ENCODE results near the gene RTN1. TPM values are rescaled to one million over a fixed set of nuclear protein-coding genes. Genes with fewer than 3 reads are reported as not detected.

RTN1 gene
- polyA plus RNA-seq, 2 of the 4 experiments (the other 2 are of a cell fraction) = 0.09 TPM; not detected in 1

DNA sequence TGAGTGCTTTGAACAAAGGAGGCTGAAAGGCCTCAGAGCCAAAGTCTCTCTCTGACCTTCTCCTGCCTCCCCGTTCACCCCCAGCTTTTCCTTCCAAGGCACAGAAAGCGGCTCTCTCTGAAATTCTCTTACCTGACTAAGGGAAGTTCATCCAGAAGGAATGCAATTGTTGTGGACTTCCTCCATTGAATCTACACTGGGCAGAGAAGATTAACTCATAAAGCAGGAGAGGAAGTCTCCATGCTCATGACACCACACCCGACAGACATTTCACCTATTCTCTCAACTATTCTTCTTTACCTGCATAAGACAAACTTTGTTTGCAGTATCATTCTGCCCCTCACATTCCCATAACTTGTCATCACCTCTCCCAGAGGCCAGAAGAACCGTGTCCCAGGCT, 164.7 kb downstream of the RTN1 start:
- FAIRE-seq (no peak), DNase-seq (ENCODE audit: low read depth in 1 of 2, low spot score in 1 of 2) (no peak), ATAC-seq (no peak)
- H3K9me3 ChIP-seq = 0 out of 3 replicates have a peak, but pooled peaks cover 2% of the 10 kb centered on the region
- 13% methylated on average over 4 of the region's 4 CpGs for WGBS (ENCODE audit: missing lambda C conversion rate)
- CTCF ChIA-PET = no interaction called here
- no peak overlapping the region for H3K4me2 ChIP-seq
- no peak for TF ChIP-seq ZNF302 (CRISPR knock-in tag; IDR thresholded peaks at IDR 0.05)
- no peak for TF ChIP-seq ZC3H11A (IDR thresholded peaks at IDR 0.05)
- TF ChIP-seq MAZ (IDR thresholded peaks at IDR 0.05; ENCODE audit: borderline replicate concordance, low read depth, low read length) = no peak
- no peak for TF ChIP-seq HOXB5 (CRISPR knock-in tag; IDR thresholded peaks at IDR 0.05)
- TF ChIP-seq, protein P1, sequence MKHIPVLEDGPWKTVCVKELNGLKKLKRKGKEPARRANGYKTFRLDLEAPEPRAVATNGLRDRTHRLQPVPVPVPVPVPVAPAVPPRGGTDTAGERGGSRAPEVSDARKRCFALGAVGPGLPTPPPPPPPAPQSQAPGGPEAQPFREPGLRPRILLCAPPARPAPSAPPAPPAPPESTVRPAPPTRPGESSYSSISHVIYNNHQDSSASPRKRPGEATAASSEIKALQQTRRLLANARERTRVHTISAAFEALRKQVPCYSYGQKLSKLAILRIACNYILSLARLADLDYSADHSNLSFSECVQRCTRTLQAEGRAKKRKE (CRISPR knock-in tag; IDR thresholded peaks at IDR 0.05; ENCODE audit: low read depth) = no peak
- TF ChIP-seq, protein P2, sequence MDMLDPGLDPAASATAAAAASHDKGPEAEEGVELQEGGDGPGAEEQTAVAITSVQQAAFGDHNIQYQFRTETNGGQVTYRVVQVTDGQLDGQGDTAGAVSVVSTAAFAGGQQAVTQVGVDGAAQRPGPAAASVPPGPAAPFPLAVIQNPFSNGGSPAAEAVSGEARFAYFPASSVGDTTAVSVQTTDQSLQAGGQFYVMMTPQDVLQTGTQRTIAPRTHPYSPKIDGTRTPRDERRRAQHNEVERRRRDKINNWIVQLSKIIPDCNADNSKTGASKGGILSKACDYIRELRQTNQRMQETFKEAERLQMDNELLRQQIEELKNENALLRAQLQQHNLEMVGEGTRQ (IDR thresholded peaks at IDR 0.05) = no peak
- TF ChIP-seq ZSCAN20 (CRISPR knock-in tag; IDR thresholded peaks at IDR 0.05) = no peak
- TF ChIP-seq, protein P3, sequence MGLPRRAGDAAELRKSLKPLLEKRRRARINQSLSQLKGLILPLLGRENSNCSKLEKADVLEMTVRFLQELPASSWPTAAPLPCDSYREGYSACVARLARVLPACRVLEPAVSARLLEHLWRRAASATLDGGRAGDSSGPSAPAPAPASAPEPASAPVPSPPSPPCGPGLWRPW (IDR thresholded peaks at IDR 0.05) = no peak
- no peak for TF ChIP-seq HEYL (CRISPR knock-in tag; IDR thresholded peaks at IDR 0.05)
- TF ChIP-seq, protein P4, sequence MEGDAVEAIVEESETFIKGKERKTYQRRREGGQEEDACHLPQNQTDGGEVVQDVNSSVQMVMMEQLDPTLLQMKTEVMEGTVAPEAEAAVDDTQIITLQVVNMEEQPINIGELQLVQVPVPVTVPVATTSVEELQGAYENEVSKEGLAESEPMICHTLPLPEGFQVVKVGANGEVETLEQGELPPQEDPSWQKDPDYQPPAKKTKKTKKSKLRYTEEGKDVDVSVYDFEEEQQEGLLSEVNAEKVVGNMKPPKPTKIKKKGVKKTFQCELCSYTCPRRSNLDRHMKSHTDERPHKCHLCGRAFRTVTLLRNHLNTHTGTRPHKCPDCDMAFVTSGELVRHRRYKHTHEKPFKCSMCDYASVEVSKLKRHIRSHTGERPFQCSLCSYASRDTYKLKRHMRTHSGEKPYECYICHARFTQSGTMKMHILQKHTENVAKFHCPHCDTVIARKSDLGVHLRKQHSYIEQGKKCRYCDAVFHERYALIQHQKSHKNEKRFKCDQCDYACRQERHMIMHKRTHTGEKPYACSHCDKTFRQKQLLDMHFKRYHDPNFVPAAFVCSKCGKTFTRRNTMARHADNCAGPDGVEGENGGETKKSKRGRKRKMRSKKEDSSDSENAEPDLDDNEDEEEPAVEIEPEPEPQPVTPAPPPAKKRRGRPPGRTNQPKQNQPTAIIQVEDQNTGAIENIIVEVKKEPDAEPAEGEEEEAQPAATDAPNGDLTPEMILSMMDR (IDR thresholded peaks at IDR 0.05) = no peak
- TF ChIP-seq KDM1A (IDR thresholded peaks at IDR 0.05; ENCODE audit: low read depth) = no peak
- TF ChIP-seq EHMT2 (IDR thresholded peaks at IDR 0.05; ENCODE audit: low read depth) = no peak
- no peaks in the 10 kb centered on the region for H3K4me1 ChIP-seq
- POLR2A ChIA-PET = no interaction called here
- no peak overlapping the region for H3K4me3 ChIP-seq
- H3K27ac ChIP-seq = no peak overlapping the region

DNA sequence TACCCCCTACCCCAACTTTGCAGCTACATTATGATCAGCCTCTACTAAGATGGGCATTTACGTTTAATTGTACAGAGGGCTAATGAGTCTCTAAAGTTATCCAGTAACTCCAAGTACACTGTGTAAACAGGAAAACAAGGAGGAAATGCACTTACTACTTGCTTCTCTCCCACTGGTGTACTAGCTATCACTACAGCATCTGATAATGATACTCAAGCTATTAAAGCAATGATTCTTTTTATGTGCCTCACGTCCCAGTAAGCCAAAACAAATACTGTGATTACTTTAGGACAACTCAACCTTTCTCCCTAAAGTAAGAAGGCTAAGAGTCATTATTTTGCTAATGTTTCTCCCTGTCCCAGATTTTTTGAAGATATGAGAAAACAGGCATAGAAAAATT, 165.3 kb downstream of the RTN1 start:
- ATAC-seq = no peak
- ChIA-PET POLR2A (no interaction called here), CTCF (no interaction called here)
- TF ChIP-seq MYC (IDR thresholded peaks at IDR 0.05; ENCODE audit: borderline replicate concordance, low read length) (no peak), EP300 (IDR thresholded peaks at IDR 0.05) (no peak), ESRRA (IDR thresholded peaks at IDR 0.05; ENCODE audit: borderline replicate concordance, low read length) (no peak), ZFP36 (IDR thresholded peaks at IDR 0.05; ENCODE audit: borderline replicate concordance, partially characterized antibody) (no peak), ZNF302 (CRISPR knock-in tag; IDR thresholded peaks at IDR 0.05) (no peak), BHLHE40 (IDR thresholded peaks at IDR 0.05; ENCODE audit: low read depth, low read length) (no peak), KDM5A (IDR thresholded peaks at IDR 0.05) (no peak), RAD21 (conservative IDR thresholded peaks at IDR 0.05 in 1 of 2, IDR thresholded peaks at IDR 0.05 in 1 of 2) (no peak), MAZ (IDR thresholded peaks at IDR 0.05; ENCODE audit: borderline replicate concordance, low read depth, low read length) (no peak), CEBPB (IDR thresholded peaks at IDR 0.05) (no peak), SREBF2 (IDR thresholded peaks at IDR 0.05) (no peak), RCOR1 (IDR thresholded peaks at IDR 0.05; ENCODE audit: low read depth, low read length) (no peak), FOXS1 (CRISPR knock-in tag; IDR thresholded peaks at IDR 0.05) (no peak), NPAS2 (CRISPR knock-in tag; IDR thresholded peaks at IDR 0.05; ENCODE audit: borderline replicate concordance) (no peak), CBX2 (IDR thresholded peaks at IDR 0.05; ENCODE audit: borderline replicate concordance, low read depth) (no peak)
- TF ChIP-seq, protein P4 (IDR thresholded peaks at IDR 0.05) = no peak
- TF ChIP-seq, protein P5, sequence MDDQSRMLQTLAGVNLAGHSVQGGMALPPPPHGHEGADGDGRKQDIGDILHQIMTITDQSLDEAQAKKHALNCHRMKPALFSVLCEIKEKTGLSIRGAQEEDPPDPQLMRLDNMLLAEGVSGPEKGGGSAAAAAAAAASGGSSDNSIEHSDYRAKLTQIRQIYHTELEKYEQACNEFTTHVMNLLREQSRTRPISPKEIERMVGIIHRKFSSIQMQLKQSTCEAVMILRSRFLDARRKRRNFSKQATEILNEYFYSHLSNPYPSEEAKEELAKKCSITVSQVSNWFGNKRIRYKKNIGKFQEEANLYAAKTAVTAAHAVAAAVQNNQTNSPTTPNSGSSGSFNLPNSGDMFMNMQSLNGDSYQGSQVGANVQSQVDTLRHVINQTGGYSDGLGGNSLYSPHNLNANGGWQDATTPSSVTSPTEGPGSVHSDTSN (IDR thresholded peaks at IDR 0.05) = no peak
- TF ChIP-seq, protein P6, sequence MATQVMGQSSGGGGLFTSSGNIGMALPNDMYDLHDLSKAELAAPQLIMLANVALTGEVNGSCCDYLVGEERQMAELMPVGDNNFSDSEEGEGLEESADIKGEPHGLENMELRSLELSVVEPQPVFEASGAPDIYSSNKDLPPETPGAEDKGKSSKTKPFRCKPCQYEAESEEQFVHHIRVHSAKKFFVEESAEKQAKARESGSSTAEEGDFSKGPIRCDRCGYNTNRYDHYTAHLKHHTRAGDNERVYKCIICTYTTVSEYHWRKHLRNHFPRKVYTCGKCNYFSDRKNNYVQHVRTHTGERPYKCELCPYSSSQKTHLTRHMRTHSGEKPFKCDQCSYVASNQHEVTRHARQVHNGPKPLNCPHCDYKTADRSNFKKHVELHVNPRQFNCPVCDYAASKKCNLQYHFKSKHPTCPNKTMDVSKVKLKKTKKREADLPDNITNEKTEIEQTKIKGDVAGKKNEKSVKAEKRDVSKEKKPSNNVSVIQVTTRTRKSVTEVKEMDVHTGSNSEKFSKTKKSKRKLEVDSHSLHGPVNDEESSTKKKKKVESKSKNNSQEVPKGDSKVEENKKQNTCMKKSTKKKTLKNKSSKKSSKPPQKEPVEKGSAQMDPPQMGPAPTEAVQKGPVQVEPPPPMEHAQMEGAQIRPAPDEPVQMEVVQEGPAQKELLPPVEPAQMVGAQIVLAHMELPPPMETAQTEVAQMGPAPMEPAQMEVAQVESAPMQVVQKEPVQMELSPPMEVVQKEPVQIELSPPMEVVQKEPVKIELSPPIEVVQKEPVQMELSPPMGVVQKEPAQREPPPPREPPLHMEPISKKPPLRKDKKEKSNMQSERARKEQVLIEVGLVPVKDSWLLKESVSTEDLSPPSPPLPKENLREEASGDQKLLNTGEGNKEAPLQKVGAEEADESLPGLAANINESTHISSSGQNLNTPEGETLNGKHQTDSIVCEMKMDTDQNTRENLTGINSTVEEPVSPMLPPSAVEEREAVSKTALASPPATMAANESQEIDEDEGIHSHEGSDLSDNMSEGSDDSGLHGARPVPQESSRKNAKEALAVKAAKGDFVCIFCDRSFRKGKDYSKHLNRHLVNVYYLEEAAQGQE (IDR thresholded peaks at IDR 0.05) = no peak

More for the DNA sequence above, 165.3 kb downstream of the RTN1 start:
- Histone ChIP-seq H3K4me1 (no peaks in the 10 kb centered on the region), H3K4me3 (no peak overlapping the region), H3K4me2 (no peak overlapping the region), H3K27ac (no peak overlapping the region), H3K9me3 (0 out of 3 replicates have a peak, but pooled peaks cover 2% of the 10 kb centered on the region)
- no peak for FAIRE-seq
- no peak for DNase-seq (ENCODE audit: low read depth in 1 of 2, low spot score in 1 of 2)
- 2% methylated on average over 2 of the region's 2 CpGs for WGBS (ENCODE audit: missing lambda C conversion rate)
